CD4-positive, alpha-beta T cell treated with Interleukin-15 for 1 hour (primary cell): ENCODE results near the gene WDFY3.

Source experiments
- DNase-seq: peaks from one replicate; pipeline ENCODE4 v3.0.0-alpha.2; 2020

Gene WDFY3

DNA sequence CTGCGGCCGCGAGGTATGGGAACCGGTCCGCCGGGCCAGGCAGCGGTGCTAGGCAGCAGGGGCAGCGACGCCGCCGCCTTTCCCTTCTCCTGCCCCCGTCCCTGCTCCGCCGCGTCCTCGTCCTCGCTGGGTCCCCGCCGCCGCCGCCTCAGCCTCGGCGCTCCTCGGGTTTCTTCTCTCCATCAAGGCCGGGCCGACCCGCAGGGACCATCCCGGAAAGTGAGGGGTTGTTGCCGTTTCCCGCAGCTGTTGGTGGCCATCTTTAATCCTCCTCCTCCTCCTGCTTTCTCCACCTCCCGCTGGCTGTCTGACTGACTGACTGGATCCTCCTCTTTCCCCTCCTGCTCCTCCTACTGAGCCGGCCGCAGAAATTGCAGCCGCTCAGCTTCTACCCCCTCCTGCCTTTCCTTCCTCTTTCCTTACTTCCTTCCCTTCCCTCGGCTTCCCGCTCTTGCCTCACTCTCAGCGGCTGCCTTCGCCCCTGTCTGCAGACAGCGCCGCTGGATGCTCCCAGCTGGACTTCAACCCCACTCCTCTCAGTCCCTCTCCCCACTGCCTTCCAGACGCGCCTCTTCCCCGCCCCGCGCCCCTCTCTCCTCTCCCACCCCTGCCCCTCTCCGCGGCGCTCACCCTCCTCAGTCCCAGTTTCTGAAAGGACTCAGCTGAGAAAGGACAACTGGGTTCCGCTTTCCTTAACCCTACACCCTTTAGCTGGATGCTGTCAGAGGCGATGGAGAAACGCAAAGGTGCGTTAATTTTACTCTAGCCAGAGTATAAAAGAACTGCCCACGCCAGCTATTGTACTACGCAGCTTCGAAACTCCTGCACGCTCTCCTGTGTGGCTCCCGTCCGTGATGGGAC, at the start of gene WDFY3:
Gene WDFY3 (minus strand): TSS at position 309 of the 861 bp plus-strand sequence. CDS start 106,099 bp downstream, outside the sequence.
- peak; percentile 66 for DNase-seq

- DNase-seq: no peak
Measured at GRCh38 chr4:85005865-85006377, 39.4 kb upstream of the WDFY3 start.

DNA sequence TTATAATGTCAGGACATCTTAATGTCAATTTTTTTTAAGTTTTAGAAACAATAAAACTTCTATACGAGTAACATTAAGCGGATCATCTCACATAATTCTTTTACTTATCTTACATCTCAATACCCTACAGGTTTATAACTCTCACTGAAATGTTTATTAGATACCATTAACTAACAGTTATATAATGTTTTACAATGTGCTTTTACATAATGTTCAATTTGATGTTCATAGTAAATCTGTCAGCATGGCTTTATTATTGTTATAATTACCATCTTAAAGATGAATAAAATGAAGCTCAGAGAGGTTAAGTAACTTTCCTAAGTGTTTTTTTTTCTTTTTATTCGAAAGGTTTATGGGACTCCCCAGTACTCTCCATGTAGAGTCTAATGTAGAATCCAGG, 33.9 kb upstream of the WDFY3 start:
- DNase-seq: no peak

GRCh38 chr4:84995386-84995785, 28.9 kb upstream of the WDFY3 start:
- no peak for DNase-seq

- no peak for DNase-seq
Measured at GRCh38 chr4:84994280-84994679, 27.8 kb upstream of the WDFY3 start.

- DNase-seq: no peak
Measured at GRCh38 chr4:84985952-84986351, 19.5 kb upstream of the WDFY3 start.

DNA sequence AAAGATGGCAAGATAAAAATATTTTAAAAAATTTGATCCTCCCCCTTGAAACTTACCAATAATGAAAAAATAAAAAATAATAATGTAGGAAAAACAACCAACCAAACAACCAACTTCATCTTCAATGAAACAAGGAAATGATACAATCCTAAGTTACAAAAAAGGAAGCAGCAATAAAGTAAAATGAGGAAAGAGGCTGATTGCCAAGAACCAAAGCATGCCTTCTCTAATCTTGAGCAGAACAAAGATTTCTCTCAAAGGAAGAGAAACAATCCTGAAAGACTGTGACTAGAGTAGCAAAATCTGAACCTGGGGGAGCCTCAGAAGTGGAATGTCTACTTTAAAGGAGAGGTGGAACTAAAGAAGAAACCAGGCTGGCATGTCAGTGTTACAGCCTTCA, 10.9 kb upstream of the WDFY3 start:
- no peak for DNase-seq

DNA sequence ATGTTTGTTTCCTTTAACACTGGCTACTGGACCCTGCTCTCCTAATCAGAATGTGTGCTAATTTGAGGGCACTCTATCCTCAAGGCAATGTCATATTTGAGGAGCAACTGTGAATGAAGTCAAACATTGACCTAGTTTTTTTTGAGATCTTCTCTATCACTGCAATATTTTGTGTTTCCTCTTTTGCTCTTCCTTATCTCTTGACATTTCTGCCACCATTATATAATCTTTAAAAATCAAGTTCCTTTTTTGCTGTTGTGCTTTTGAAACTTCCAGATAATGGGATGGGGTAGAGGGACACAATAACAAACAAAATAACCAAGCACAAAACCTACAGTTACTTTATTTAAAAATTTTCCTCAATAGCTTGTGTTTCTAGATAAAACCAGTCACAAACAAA, 7.4 kb upstream of the WDFY3 start:
- DNase-seq: no peak

- no peak for DNase-seq
Measured at GRCh38 chr4:84971319-84971932, 4.9 kb upstream of the WDFY3 start.

GRCh38 chr4:84968925-84969324, 2.4 kb upstream of the WDFY3 start:
- no peak for DNase-seq

DNA sequence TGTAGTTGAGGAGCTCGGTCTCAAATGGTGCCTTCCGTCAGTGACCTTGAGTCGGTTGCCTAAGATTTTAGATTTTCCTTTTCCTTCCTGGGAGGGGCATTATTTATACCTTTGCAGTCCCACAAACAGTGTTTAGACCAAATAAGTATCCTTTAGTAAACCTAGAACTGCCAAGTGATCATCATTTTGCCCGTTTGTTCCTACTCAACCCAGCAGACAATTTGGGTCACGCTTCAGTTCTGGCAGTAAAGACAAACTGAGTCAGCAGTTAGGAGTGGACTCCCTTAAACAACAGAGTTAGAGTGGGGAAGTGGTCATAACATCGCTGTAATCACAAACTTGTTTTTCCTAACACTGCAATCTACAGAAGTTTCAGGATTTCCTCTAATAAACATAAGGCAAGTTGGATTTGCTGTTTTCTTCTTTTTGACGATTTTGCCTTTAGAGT, 777 bp upstream of the WDFY3 start:
- no peak for DNase-seq

DNA sequence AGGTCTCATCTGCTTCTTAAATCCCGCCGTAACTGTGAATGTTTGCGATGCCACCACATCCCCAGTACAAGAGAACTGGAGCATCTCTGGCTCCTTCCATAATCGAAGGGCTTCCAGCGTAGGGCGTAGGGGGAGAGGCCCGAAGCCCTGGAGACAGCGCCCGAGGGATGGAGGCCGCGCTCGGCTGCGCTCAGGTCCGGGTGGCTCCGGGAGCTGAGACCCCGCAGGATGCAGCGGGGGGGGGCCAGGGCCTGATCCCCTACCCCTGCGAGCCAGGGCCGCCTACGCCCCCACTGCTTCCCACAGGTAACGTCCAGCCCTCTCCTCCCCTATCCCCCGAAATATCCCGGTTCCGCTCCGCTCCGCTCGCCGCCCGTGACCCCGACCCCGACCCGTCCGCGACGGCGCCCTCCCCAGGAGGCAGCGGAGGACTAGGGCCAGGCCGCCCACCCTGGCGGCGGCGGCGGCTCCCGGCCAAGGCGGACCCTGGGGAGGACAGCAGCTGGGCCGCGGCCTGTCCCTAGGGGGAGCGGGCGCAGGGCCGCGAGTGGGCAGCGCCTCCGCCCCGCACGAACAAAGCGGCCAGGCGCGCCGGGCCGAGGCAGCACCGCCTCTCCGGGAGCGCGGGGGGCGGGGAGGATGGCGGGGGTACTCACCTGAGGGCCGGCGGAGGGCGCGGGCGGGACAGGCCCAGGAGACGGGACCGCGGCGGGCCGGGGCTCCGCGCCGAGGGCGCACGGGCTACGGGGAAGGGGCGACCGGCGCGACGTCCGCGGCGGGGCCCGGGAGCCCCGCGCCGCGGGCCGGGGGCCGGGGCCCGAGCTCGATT, 723 bp downstream of the WDFY3 start:
- DNase-seq: no peak

- no peak for DNase-seq
Measured at GRCh38 chr4:84964995-84965552, 1.4 kb downstream of the WDFY3 start.

GRCh38 chr4:84962102-84962501, 4.4 kb downstream of the WDFY3 start:
- DNase-seq: no peak

DNA sequence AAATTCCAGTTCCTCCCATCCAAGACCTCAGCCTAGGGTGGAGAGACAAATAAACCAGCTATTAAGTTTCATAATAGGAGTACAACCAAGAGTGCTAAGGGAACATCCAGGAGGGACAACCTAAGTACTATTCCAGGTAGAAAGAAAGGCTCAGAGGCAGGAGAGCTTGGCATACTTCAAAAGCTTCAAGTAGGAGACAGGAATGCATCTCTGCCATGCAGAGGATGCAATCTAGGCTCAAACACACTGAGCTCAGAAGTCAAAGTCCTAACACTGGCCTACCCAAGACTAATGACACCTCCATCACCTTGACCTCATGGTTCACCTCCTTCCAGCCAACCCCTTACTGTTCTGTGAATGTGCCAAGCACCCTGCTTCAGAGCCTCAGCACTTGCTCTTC, 8.1 kb downstream of the WDFY3 start:
- DNase-seq: no peak

- DNase-seq: no peak
Measured at GRCh38 chr4:84957514-84958420, 8.7 kb downstream of the WDFY3 start.

DNA sequence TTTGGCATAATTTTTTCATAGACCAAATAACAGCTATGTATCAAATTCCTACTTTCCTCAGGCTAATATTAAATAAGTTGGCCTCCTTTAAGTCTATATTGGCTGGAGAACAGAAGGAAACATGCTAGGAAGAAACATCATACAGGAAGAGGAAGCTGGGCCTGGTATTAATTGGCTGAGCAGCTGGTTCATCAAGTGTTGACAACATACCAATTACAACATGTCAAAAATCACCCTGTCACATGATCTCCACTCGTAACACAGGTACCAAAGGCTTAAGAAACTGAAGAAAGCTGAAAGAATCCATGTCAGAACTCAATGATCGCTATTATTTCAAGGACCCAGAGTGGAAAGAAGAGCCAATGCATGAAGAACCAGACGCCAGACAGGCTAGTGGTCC, 10.5 kb downstream of the WDFY3 start:
- DNase-seq: no peak

- DNase-seq: no peak
Measured at GRCh38 chr4:84954982-84955567, 11.4 kb downstream of the WDFY3 start.

DNA sequence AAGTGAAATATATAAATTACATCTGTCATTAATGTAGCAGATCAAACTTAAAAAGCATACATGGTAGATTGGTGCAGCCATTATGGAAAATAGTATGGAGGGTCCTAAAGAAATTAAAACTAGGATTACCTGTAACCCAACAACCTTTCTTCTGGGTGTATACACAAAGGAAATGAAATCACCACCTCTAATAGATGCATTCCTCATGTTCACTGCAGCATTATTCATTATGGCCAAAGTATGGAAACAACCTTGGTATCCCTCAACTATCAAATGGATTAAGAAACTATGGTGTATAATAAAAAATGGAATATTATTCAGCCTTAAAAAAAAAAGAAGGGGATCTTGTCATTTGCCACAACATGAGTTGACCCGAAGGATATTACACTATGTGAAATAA, 13.7 kb downstream of the WDFY3 start:
- DNase-seq: no peak

GRCh38 chr4:84952004-84952403, 14.5 kb downstream of the WDFY3 start:
- no peak for DNase-seq

GRCh38 chr4:84948056-84948455, 18.4 kb downstream of the WDFY3 start:
- no peak for DNase-seq
